GM21423 (cell line): ENCODE data around the gene MXRA7.
"Not testable (repeated sequence)": the region's sequence is repeated elsewhere in the genome, so short reads cannot be mapped to it uniquely, and the experiment has no call there.

Experiments
- ATAC-seq: cut with Tn5 transposase; IDR thresholded peaks from one replicate; pipeline ENCODE4 v1.9.1; 2021; ENCODE audit warnings: mild to moderate bottlenecking, moderate library complexity; ENCODE audit not compliant: unreplicated experiment

The MXRA7 gene

GRCh38 chr17:76716146-76716838 is 5.5 kb upstream of the MXRA7 start:
- ATAC-seq = no peak

- ATAC-seq = no peak
Observed at GRCh38 chr17:76715496-76715830, 4.7 kb upstream of the MXRA7 start.

- no peak for ATAC-seq
Observed at GRCh38 chr17:76714822-76715495, 4.2 kb upstream of the MXRA7 start.

- ATAC-seq = no peak
Observed at GRCh38 chr17:76714336-76714735, 3.6 kb upstream of the MXRA7 start.

DNA sequence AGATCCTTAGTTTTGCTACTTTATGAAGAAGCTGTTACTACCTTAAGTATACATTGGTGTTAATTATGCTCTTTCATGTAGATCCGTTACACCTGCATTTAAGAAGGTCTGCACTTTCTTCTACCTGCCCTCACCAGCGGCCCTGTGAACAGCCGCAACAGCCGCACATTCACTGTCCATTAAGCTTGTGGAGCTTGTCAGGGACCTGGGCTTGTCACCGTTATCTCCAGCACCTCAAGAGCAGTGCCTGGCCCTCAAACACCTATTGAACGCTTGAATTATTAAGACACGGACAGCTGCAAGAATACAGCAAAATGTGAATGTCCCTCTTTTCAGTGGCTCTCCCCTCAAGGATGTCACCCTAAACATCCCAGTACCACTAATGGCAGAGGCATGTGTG is 3.0 kb upstream of the MXRA7 start:
- no peak for ATAC-seq

DNA sequence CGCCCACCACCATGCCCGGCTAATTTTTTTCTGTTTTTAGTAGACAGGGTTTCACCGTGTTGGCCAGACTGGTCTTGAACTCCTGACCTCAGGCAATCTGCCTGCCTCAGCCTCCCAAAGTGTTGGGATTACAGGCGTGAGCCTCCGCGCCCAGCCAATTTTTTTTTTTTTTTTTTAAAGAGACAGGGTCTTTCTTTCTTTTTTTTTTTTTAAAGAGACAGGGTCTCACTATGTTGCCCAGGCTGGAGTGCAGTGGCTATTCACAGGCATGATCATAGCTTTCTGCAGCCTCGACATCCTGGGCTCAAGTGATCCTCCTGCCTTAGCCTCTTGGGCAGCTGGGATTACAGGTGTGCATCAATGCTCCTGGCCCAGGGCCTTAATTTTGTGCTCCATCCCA is 1.6 kb upstream of the MXRA7 start:
- ATAC-seq = not testable (repeated sequence)

GRCh38 chr17:76709951-76710862 is 558 bp downstream of the MXRA7 start:
- ATAC-seq = not testable (repeated sequence)

GRCh38 chr17:76709077-76709950 is 1.5 kb downstream of the MXRA7 start:
- ATAC-seq = no peak

DNA sequence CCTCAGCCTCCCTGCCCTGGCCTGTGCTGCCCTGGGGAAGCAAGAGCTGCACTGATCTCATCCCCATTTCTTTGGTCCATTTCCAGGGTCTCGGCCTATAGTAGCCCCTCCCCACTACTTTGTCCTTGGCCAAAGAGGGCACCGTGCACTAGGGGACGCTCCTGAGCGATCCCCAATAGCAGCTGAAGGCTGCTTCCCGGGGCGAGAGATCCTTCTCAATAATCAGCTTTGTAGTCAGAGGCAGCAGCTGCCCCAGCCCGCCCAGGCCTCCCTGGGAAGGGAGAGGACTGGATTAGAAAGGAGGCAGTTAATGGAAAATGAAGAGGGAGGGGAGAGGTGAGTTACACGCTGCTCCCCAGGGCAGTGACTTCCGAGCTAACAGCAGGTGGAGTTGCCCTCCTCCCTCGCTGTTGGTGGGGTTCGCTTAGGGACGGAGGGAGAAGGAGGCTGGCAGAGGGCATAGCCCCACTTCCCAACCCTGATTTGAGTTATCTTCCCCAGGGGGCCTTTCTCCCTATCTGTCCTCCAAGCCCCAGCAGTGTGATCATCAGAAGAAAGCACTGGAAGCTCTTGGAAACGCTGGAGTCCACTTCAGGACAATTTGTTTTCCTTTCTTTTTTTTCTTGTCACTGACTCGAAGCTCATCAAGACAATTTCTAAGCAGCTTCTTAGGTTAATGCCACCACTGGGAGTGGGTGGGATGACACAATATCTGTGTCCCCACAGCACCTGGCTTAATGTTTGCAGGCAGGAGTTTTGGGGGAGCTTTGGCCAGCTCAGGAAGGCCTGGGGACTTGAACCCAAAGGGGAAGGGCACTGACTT is 2.6 kb downstream of the MXRA7 start:
- ATAC-seq = no peak

GRCh38 chr17:76706817-76707216 is 3.9 kb downstream of the MXRA7 start:
- ATAC-seq = no peak

DNA sequence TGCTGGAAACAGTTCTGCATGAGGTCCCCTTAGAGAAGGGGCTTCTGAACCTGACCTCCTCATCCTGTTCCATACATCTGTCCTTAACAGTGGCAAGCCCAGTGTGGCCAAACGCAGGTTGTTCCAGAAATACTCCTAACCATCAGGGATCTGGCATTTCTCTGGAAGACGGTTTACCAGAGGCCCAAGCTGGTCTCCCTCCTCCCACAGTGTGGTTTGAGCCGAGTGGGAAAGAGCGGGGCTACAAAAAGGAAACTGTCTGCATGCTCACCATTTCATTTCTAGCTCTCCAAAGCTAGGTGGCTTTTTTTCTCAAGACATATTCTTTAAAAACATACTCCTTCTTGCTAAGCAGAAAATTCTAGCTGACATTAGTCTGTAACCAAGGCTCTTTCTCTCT is 6.0 kb downstream of the MXRA7 start:
- no peak for ATAC-seq

DNA sequence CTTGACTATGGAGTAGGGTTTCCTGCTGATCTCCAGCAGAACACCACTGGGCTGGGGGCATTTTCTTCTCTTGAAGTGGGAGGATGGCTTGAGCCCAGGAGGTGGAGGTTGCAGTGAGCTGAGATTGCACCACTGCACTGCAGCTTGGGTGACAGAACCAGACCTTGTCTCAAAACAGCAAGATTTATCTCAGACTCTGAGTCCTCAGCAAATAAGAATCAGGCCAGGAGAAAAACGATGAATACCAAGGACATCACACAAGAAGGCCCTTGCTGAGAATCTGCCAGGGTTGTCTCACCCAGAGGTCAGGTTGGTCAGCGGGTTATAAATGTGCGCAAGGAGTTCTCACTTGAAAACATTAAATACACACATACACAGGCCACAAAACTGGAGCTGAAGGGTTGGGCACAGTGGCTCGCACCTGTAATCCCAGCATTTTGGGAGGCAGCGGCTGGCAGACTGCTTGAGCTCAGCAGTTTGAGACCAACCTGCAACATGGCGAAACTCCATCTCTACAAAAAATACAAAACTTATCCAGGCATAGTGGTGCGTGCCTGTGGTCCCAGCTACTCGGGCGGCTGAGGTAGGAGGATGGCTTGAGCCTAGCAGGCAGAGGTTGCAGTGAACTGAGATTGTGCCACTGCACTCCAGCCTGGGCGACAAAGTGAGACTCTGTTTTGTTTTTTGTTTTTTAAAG is 7.7 kb downstream of the MXRA7 start:
- no peak for ATAC-seq

- no peak for ATAC-seq
Observed at GRCh38 chr17:76702076-76702475, 8.7 kb downstream of the MXRA7 start.

GRCh38 chr17:76701471-76701967 is 9.2 kb downstream of the MXRA7 start:
- no peak for ATAC-seq

DNA sequence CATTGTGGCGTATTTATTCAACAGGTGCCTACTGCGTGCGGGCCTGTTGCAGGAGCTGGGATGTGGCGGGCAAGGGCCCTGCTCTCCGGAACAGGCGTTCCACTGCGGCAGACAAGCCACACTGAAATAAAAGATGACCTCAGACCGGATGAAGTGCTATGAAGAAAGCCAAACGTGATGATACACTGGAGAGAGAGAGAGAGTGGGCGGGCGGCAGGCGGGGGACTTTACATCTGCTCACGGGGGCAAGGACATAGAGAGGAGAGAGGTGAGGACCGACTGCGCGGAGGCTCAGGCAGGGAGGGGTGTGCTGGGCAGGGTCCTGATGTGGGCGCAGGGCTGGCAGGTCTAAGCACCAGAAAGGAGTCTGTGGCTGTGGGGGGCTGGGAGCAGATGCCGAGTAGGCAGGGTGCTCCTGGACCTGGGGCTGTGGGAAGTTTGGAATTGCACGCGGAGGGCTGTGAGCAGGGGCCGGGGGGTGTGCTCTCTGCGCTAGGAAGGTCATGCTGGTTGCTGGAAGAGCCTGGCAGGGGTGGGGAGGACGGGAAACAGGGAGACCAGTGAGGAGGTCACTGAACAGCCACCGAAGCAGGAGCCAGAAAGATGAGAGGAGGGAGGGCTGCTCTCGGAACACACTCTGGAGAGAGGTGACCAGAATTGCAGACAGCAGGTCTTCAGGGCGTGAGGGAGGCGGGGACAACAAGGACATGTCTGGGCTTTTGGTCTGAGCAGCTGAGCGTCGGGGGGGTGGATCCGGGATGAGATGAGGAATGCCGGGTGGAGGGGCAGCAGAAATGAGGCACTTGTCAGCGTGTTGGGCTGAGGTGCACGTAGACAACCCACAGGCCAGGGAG is 9.9 kb downstream of the MXRA7 start:
- ATAC-seq = no peak

GRCh38 chr17:76700270-76700616 is 10.5 kb downstream of the MXRA7 start:
- ATAC-seq = no peak

DNA sequence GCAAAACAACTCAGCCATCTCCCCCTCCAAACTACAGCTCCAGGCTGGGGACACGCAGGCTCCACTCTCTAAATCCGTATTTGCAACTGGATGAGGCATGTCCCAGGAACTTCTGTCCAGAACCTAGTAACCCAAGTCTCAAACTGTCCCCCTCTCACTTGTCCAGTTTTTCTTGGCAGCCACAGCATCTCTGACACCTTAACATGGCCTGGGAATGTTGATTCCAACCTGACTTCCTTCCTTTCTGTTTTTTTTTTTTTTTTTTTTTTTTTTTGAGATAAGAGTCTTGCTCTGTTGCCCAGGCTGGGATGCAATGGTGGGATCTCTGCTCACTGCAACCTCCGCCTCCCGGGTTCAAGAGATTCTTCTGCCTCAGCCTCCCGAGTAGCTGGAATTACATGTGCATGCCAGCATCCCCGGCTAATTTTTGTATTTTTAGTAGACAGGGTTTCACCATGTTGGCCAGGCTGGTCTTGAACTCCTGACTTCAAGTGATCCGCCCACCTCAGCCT is 12.2 kb downstream of the MXRA7 start:
- ATAC-seq = not testable (repeated sequence)
